WERI-Rb-1 (cell line): Measurements from ENCODE around the gene GRIP2.
A peak's percentile ranks its signal among the peaks of the same experiment; 100 is the strongest.
"Not testable (repeated sequence)": the region's sequence is repeated elsewhere in the genome, so short reads cannot be mapped to it uniquely, and the experiment has no call there.

Source experiments
- DNase-seq: peaks from one replicate; pipeline ENCODE4 v3.0.0-alpha.2; 2020
- H3K27ac ChIP-seq: fragments of 250-450 bp; sonication (Bioruptor Pico); 2 replicates; pipeline ENCODE4 v1.5.1; 2020; ENCODE audit warnings: mild to moderate bottlenecking, moderate library complexity
- H3K27me3 ChIP-seq: fragments of 250-450 bp; sonication (Bioruptor Pico); 2 replicates; pipeline ENCODE4 v1.5.1; 2021; ENCODE audit warnings: mild to moderate bottlenecking, low read depth, moderate library complexity; ENCODE audit not compliant: insufficient read depth, severe bottlenecking
- H3K36me3 ChIP-seq: fragments of 250-450 bp; sonication (Bioruptor Pico); 2 replicates; pipeline ENCODE4 v1.5.1; 2020; ENCODE audit warnings: mild to moderate bottlenecking, moderate library complexity
- H3K4me3 ChIP-seq: 2 replicates; pipeline ENCODE4 v1.5.1; 2011; ENCODE audit warnings: low read depth, mild to moderate bottlenecking, control low read depth, low read length
- H3K9me3 ChIP-seq: fragments of 250-450 bp; sonication (Bioruptor Pico); 2 replicates; pipeline ENCODE4 v1.5.1; 2021; ENCODE audit warnings: mild to moderate bottlenecking, moderate library complexity; ENCODE audit not compliant: severe bottlenecking
- TF ChIP-seq, protein P1 (sequence below): IDR thresholded peaks from 2 replicates; pipeline ENCODE4 v1.5.1; 2011; ENCODE audit warnings: low read depth, mild to moderate bottlenecking, control low read depth, inconsistent platforms, low read length

GRIP2 gene

DNA sequence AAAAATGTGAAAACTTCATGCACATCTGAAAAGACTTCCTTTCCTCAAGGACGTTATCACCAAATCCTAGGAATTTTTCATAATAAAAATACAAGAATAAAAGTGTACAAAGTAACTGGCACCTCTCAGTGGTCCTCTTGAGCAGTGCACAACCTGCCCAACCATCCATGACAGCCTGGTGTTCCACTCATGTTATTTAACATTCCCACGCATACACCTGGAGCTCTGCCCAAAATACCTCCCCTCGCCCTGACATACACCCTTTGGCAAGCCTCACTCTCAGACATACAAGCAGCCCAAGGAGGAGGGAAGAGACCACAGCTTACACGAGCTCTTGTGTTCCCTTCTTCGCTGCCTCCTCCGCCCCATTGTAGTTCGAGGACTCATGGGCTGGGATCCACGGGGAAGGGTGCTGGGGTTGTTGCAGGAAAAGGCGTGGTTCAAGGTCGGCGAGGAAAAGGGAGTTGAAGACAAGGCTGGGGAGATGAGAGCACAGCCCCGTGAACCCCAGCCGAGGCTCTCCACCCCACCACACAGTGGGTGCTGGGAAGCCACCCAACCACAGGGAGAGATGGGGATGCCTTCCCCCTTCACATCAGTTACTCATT is 23.3 kb downstream of the GRIP2 start:
- Histone ChIP-seq H3K4me3 (no peak overlapping the region), H3K9me3 (no peaks in the 10 kb centered on the region), H3K27me3 (no peaks in the 10 kb centered on the region), H3K27ac (no peak overlapping the region), H3K36me3 (no peaks in the 10 kb centered on the region)
- TF ChIP-seq, protein P1, sequence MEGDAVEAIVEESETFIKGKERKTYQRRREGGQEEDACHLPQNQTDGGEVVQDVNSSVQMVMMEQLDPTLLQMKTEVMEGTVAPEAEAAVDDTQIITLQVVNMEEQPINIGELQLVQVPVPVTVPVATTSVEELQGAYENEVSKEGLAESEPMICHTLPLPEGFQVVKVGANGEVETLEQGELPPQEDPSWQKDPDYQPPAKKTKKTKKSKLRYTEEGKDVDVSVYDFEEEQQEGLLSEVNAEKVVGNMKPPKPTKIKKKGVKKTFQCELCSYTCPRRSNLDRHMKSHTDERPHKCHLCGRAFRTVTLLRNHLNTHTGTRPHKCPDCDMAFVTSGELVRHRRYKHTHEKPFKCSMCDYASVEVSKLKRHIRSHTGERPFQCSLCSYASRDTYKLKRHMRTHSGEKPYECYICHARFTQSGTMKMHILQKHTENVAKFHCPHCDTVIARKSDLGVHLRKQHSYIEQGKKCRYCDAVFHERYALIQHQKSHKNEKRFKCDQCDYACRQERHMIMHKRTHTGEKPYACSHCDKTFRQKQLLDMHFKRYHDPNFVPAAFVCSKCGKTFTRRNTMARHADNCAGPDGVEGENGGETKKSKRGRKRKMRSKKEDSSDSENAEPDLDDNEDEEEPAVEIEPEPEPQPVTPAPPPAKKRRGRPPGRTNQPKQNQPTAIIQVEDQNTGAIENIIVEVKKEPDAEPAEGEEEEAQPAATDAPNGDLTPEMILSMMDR, result no peak
- peak; percentile 1 for DNase-seq

DNA sequence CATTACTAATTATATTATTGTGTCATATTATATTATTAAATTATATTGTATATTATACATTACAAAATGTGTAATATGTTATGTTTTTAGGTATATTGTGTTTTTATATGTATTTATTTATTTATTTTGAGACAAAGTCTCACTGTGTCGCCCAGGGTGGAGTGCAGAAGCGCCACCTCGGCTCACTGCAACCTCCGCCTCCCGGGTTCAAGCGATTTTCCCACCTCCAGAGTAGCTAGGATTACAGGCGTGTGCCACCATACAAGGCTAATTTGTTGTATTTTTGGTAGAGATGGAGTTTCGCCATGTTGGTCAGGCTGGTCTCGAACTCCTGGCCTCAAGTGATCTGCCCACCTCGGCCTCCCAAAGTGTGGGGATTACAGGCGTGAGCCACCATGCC is 24.6 kb downstream of the GRIP2 start:
- not testable (repeated sequence) for DNase-seq, H3K27ac ChIP-seq, H3K9me3 ChIP-seq, H3K27me3 ChIP-seq, H3K36me3 ChIP-seq, H3K4me3 ChIP-seq

DNA sequence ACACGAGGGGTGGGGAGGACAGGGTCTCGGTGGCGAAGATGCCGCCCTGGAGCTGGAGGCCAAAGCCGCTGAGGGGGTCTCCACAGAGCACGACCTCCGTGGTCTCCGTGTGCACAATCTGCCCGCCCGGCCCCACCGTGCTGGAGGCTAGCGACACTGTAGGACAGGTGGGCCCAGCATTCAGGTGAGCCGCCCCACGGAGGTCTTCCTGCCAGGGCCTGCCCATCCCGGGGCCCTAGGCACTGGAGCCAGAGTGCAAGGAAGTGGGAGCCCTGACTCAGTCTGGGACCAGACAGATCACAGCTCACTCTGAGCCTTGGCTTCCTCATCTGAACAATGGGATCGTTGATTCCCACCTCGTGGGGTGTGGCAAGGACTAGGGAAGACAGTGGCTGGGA is 25.8 kb downstream of the GRIP2 start:
- TF ChIP-seq, protein P1, result no peak
- DNase-seq, result peak; percentile 1

DNA sequence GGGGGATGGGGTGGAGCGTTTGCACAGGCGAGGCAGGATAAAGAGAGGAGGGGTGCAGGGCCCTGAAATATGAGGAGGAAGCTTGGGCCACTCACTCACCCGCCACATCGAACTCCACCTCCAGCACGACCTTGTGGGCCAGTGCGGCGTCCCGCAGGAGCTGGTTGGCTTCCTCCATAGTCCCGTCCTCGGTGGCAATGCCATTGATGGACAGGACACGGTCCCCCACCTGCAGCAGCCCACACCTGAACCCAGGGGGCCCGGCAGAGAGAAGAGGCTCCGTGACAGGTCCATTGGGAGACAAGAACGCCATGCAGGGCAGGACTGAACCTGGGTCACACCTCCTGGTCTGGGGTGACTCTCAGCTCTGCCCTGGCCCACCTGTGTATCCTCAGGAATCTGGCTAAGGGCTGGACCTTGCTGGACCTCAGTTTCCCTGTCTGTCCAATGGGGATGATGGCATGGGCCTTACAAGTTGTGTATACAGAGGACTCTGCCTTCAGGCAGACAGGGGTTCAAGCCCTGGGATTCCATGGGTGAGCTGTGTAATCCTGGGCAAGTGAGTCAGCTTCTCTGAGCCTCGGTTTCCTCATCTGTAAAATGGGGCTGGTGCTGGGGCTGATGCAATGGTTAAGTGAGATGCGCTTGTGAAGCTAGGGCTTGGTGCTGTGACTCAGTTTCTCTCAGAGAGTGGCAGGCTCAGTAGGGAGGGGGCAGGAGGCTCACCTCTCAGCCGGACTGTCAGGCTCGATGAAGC is 26.4 kb downstream of the GRIP2 start:
- no peaks in the 10 kb centered on the region for H3K27me3 ChIP-seq
- no peak overlapping the region for H3K4me3 ChIP-seq
- H3K9me3 ChIP-seq, result no peaks in the 10 kb centered on the region
- peak; percentile 5 for DNase-seq
- TF ChIP-seq, protein P1, result no peak
- H3K27ac ChIP-seq, result no peak overlapping the region
- H3K36me3 ChIP-seq, result no peaks in the 10 kb centered on the region

More for the DNA sequence above, 25.8 kb downstream of the GRIP2 start:
- no peak overlapping the region for H3K27ac ChIP-seq
- no peaks in the 10 kb centered on the region for H3K36me3 ChIP-seq
- H3K4me3 ChIP-seq, result no peak overlapping the region
- H3K27me3 ChIP-seq, result no peaks in the 10 kb centered on the region
- H3K9me3 ChIP-seq, result no peaks in the 10 kb centered on the region

DNA sequence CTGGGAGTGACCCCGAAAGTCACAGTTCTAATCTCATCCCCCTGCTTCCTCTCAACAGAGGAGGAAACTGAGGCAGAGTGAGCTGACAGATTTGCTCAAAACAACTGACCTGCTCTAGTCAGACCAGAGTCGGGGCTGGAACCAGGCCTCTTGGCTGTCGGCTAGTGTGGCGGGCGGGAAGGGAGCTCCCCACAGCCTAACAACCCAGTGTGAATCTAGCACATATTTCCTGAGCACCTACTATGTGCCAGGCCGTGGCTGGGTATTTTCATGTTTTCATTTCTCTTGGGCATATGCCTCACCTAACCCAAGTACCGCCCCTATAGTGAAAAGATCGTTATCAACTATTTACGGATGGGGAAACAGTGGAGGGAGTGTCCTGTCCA is 27.2 kb downstream of the GRIP2 start:
- TF ChIP-seq, protein P1, result no peak
- peak; percentile 2 for DNase-seq
- H3K4me3 ChIP-seq, result no peak overlapping the region

DNA sequence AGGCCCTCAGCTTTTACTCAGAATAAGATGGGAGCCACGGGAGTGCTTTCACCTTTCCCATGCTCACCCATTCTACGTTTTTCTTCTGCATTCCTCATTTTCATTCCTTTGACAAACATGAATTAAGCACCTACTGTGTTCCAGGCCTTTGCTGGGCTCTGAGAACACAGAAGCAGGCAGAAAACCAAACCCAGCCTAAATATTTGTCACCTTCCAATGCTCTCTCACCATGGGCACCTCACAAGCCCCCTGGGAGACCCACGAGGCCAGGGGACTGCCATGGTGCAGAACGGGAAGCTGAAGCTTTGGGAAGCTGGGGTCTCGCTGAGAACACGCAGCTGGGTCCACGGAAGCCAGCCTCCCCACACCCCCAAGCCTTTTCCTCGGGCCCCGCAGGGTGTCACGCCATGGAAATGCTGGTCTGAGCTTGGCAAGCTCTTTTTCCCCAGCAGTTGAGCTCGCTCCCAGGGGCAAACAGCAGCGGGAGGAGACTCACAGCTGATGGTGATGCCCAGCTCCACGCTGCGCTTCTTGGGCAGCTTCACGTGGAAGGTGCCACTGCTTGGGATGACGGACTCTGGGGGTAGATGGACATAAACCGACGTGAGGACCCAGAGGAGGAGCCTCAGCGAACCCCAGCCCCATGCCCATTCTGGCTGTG is 27.7 kb downstream of the GRIP2 start:
- no peaks in the 10 kb centered on the region for H3K9me3 ChIP-seq
- no peak overlapping the region for H3K27ac ChIP-seq
- H3K27me3 ChIP-seq, result no peaks in the 10 kb centered on the region
- no peaks in the 10 kb centered on the region for H3K36me3 ChIP-seq
- TF ChIP-seq, protein P1, result no peak
- no peak overlapping the region for H3K4me3 ChIP-seq
- peak; percentile 3 for DNase-seq

More for the DNA sequence above, 27.2 kb downstream of the GRIP2 start:
- no peak overlapping the region for H3K27ac ChIP-seq
- H3K9me3 ChIP-seq, result no peaks in the 10 kb centered on the region
- H3K27me3 ChIP-seq, result no peaks in the 10 kb centered on the region
- H3K36me3 ChIP-seq, result no peaks in the 10 kb centered on the region
